NCI-H2171 (cell line): ENCODE measurements around the gene CGB2.
"Not testable (repeated sequence)": the region's sequence is repeated elsewhere in the genome, so short reads cannot be mapped to it uniquely, and the experiment has no call there.

ENCODE experiments used
- DNase-seq: peaks from one replicate; lab custom pipeline; 2025; lab: John Stamatoyannopoulos, UW

CGB2 gene

GRCh38 chr19:49038111-49038510, 6.4 kb downstream of the CGB2 start:
- not testable (repeated sequence) for DNase-seq

- DNase-seq = not testable (repeated sequence)
Observed at GRCh38 chr19:49038557-49039276, 7.0 kb downstream of the CGB2 start.

- DNase-seq = not testable (repeated sequence)
Observed at GRCh38 chr19:49039736-49040135, 8.0 kb downstream of the CGB2 start.

- no peak for DNase-seq
Observed at GRCh38 chr19:49042177-49042576, 10.5 kb downstream of the CGB2 start.

GRCh38 chr19:49042666-49043065, 11.0 kb downstream of the CGB2 start:
- not testable (repeated sequence) for DNase-seq

- not testable (repeated sequence) for DNase-seq
Observed at GRCh38 chr19:49043548-49043947, 11.9 kb downstream of the CGB2 start, which contains the start of gene CGB5. Gene CGB5 (plus strand): TSS chr19:49043848. CDS start chr19:49044210, 362 bp downstream.

- not testable (repeated sequence) for DNase-seq
Observed at GRCh38 chr19:49049011-49049410, 17.3 kb downstream of the CGB2 start, which contains the start of gene CGB8. Gene CGB8 (minus strand): TSS chr19:49049111. CDS start chr19:49048739, 372 bp downstream.

GRCh38 chr19:49049834-49050233, 18.1 kb downstream of the CGB2 start:
- not testable (repeated sequence) for DNase-seq

- not testable (repeated sequence) for DNase-seq
Observed at GRCh38 chr19:49050376-49051033, 18.8 kb downstream of the CGB2 start.

- DNase-seq = no peak
Observed at GRCh38 chr19:49056101-49056901, 24.6 kb downstream of the CGB2 start.

- DNase-seq = not testable (repeated sequence)
Observed at GRCh38 chr19:49056902-49057596, 25.4 kb downstream of the CGB2 start.

GRCh38 chr19:49057636-49058234, 26.0 kb downstream of the CGB2 start, which contains the start of gene CGB7:
Gene CGB7 (minus strand): TSS chr19:49057749. CDS start chr19:49055375, 2,374 bp downstream.
- DNase-seq = no peak

GRCh38 chr19:49058562-49058961, 26.9 kb downstream of the CGB2 start:
- no peak for DNase-seq

- no peak for DNase-seq
Observed at GRCh38 chr19:49059053-49059452, 27.4 kb downstream of the CGB2 start.

GRCh38 chr19:49061000-49061399, 29.3 kb downstream of the CGB2 start:
- no peak for DNase-seq

GRCh38 chr19:49061445-49061844, 29.8 kb downstream of the CGB2 start:
- no peak for DNase-seq

GRCh38 chr19:49064029-49064629, 32.4 kb downstream of the CGB2 start:
- DNase-seq = no peak

GRCh38 chr19:49064768-49065611, 33.3 kb downstream of the CGB2 start, which contains the start of gene NTF4:
Gene NTF4 (minus strand): TSS chr19:49064818. CDS start chr19:49061997, 2,821 bp downstream.
- DNase-seq = no peak

- DNase-seq = no peak
Observed at GRCh38 chr19:49065905-49066512, 34.3 kb downstream of the CGB2 start.
